C4-2B (cell line): ENCODE results near the gene SULT1B1.

Experiments used
- CTCF ChIP-seq: fragments of 450-650 bp; conservative IDR thresholded peaks from 2 replicates; pipeline ENCODE4 v1.5.1; 2017; ENCODE audit warnings: mild to moderate bottlenecking
- ZFX ChIP-seq: fragments of 450-650 bp; IDR thresholded peaks from 2 replicates; pipeline ENCODE4 v1.6.1; 2017

GRCh38 chr4:69738872-69739271 lies 21.5 kb downstream of the SULT1B1 start:
- TF ChIP-seq CTCF = no peak
- TF ChIP-seq ZFX = no peak
